Trophoblast cell (in vitro differentiated cells and primary cell): Measurements from ENCODE around the gene USP32.

Experiments
- DNase-seq, 2 donors: peaks; one replicate each; pipeline ENCODE4 v3.0.0-alpha.2; 2016
- H2AFZ ChIP-seq: 2 replicates; pipeline ENCODE4 v1.6.1; 2013; ENCODE audit warnings: low read length, moderate library complexity, mild to moderate bottlenecking; ENCODE audit not compliant: insufficient read depth, poor library complexity
- H2AK5ac ChIP-seq: 2 replicates; pipeline ENCODE4 v1.6.1; 2013; ENCODE audit warnings: mild to moderate bottlenecking, low read length
- H2BK120ac ChIP-seq: 2 replicates; pipeline ENCODE4 v1.6.1; 2013; ENCODE audit warnings: low read length, mild to moderate bottlenecking, moderate library complexity; ENCODE audit not compliant: insufficient read depth, poor library complexity
- H2BK12ac ChIP-seq: 2 replicates; pipeline ENCODE4 v1.6.1; 2013; ENCODE audit warnings: mild to moderate bottlenecking, low read length, moderate library complexity
- H2BK5ac ChIP-seq: 2 replicates; pipeline ENCODE4 v1.6.1; 2013; ENCODE audit warnings: low read length, low read depth, moderate library complexity, mild to moderate bottlenecking; ENCODE audit not compliant: poor library complexity
- H3K14ac ChIP-seq: 2 replicates; pipeline ENCODE4 v1.6.1; 2013; ENCODE audit warnings: mild to moderate bottlenecking, low read length
- H3K18ac ChIP-seq: 2 replicates; pipeline ENCODE4 v1.6.1; 2013; ENCODE audit warnings: mild to moderate bottlenecking, low read length
- H3K23ac ChIP-seq: 2 replicates; pipeline ENCODE4 v1.6.1; 2013; ENCODE audit warnings: low read length
- H3K27ac ChIP-seq: 2 replicates; pipeline ENCODE4 v1.5.1; 2013; ENCODE audit warnings: low read depth, mild to moderate bottlenecking, inconsistent platforms, low read length, moderate library complexity
- H3K27me3 ChIP-seq: 2 replicates; pipeline ENCODE4 v1.6.1; 2013; ENCODE audit warnings: inconsistent platforms, mild to moderate bottlenecking, low read length, moderate library complexity; ENCODE audit not compliant: insufficient read depth
- H3K36me3 ChIP-seq, 2 experiments: 1 replicate in 1 of 2; 2 replicates in 1 of 2; pipeline ENCODE4 v1.6.1; 2013; ENCODE audit warnings: low read length in 2 of 2, mild to moderate bottlenecking in 2 of 2, moderate library complexity in 1 of 2; ENCODE audit not compliant: insufficient read depth in 2 of 2, control insufficient read depth in 1 of 2
- H3K4ac ChIP-seq: 2 replicates; pipeline ENCODE4 v1.6.1; 2013; ENCODE audit warnings: low read depth, mild to moderate bottlenecking, low read length, moderate library complexity
- H3K4me1 ChIP-seq, 2 experiments: 1 replicate in 1 of 2; 2 replicates in 1 of 2; pipeline ENCODE4 v1.6.1; 2013; ENCODE audit warnings: low read length in 2 of 2, mild to moderate bottlenecking in 2 of 2, moderate library complexity in 1 of 2; ENCODE audit not compliant: insufficient read depth in 2 of 2, control insufficient read depth in 1 of 2
- H3K4me2 ChIP-seq: 2 replicates; pipeline ENCODE4 v1.6.1; 2013; ENCODE audit warnings: inconsistent platforms, mild to moderate bottlenecking, low read length, moderate library complexity
- H3K4me3 ChIP-seq: 2 replicates; pipeline ENCODE4 v1.5.1; 2013; ENCODE audit warnings: mild to moderate bottlenecking, low read depth, low read length, inconsistent platforms
- H3K79me1 ChIP-seq: one replicate; pipeline ENCODE4 v1.6.1; 2013; ENCODE audit warnings: low read length
- H3K79me2 ChIP-seq: 2 replicates; pipeline ENCODE4 v1.6.1; 2013; ENCODE audit warnings: low read length, mild to moderate bottlenecking; ENCODE audit not compliant: control insufficient read depth, insufficient read depth, poor library complexity
- H3K9ac ChIP-seq: 2 replicates; pipeline ENCODE4 v1.6.1; 2013; ENCODE audit warnings: mild to moderate bottlenecking, low read length
- H3K9me3 ChIP-seq: 2 replicates; pipeline ENCODE4 v1.6.1; 2013; ENCODE audit warnings: low read depth, mild to moderate bottlenecking, control low read depth, inconsistent platforms, low read length; ENCODE audit not compliant: insufficient read depth
- H4K12ac ChIP-seq: 2 replicates; pipeline ENCODE4 v1.6.1; 2013; ENCODE audit warnings: low read depth, mild to moderate bottlenecking, low read length, moderate library complexity
- H4K8ac ChIP-seq: 2 replicates; pipeline ENCODE4 v1.6.1; 2013; ENCODE audit warnings: low read depth, mild to moderate bottlenecking, low read length, moderate library complexity
- H4K91ac ChIP-seq: one replicate; pipeline ENCODE4 v1.6.1; 2013; ENCODE audit warnings: low read depth, mild to moderate bottlenecking, low read length, moderate library complexity
- WGBS: extraction: QIAGEN DNeasy Blood & Tissue Kit; methylation state at CpG from one replicate; pipeline ENCODE4 v1.1.7; 2013; ENCODE audit warnings: missing lambda C conversion rate; ENCODE audit not compliant: insufficient read length, insufficient coverage; ENCODE audit errors: extremely low coverage; 5-methylcytosine and 5-hydroxymethylcytosine counted together

USP32 gene

DNA sequence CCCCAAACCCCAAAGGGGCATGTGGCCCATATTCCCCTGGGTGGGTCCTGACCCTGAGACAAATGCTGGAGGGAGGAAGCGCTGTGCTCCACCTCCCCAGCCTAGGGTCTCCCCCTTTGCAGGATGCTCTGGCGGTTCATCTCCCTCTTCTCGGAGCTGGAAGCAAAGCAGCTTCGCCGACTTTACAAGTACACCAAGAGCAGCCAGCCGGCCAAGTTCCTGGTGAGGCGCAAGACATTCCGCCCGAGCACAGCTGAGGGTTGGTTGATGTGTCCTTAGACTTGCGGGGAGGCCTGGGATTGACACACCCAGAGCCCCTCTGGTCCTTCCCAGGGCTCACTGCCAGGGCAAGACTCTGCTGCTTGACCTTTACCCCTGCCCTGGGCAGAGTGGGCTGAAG lies 34.7 kb upstream of the USP32 start:
- Histone ChIP-seq H2AFZ (no peak overlapping the region), H2BK5ac (no peak overlapping the region), H4K8ac (no peak overlapping the region), H2AK5ac (no peak overlapping the region), H3K23ac (no peak overlapping the region), H3K79me2 (peaks cover 2% of the 10 kb centered on the region), H3K4me3 (no peak overlapping the region), H3K79me1 (peaks cover 1% of the 10 kb centered on the region), H3K9me3 (peaks cover 1% of the 10 kb centered on the region), H4K91ac (no peak overlapping the region), H3K9ac (no peak overlapping the region), H3K36me3 (no peaks in the 10 kb centered on the region), H3K27me3 (no peaks in the 10 kb centered on the region), H3K4me1 (peaks cover 0 to 2% of the 10 kb centered on the region in 2 experiments), H4K12ac (no peak overlapping the region), H2BK12ac (no peak overlapping the region), H3K4me2 (no peak overlapping the region), H3K4ac (no peak overlapping the region), H3K18ac (no peak overlapping the region), H3K27ac (no peak overlapping the region), H2BK120ac (no peak overlapping the region), H3K14ac (no peak overlapping the region)
- no CpG with 5 or more reads among the region's 10 CpGs for WGBS
- DNase-seq, result no peak

DNA sequence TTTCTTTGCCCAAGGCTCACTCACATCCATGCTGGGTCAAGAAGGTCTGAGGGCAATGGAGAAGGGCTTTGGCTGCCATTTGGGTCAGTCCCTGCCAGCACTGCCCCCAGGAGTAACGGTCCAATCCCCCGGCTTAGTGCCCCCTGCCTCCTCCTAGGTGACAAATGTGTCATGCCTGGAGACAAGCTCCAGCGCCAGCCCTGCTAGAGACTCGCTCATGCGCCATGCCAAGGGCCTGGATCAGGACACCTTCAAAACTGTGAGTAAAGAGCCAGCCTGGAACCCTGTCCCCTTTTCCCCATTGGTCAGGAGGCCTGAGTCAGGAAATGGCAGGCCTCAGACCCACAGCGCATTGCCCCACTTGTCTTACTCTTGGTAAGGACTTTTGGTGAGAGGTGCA lies 33.7 kb upstream of the USP32 start:
- peaks cover 0 to 2% of the 10 kb centered on the region in 2 experiments for H3K4me1 ChIP-seq
- H3K18ac ChIP-seq, result no peak overlapping the region
- no peak overlapping the region for H2BK12ac ChIP-seq
- no peak overlapping the region for H3K14ac ChIP-seq
- H3K27ac ChIP-seq, result no peak overlapping the region
- DNase-seq, result no peak
- no peaks in the 10 kb centered on the region for H3K9me3 ChIP-seq
- no peak overlapping the region for H4K12ac ChIP-seq
- H3K79me2 ChIP-seq, result peaks cover 2% of the 10 kb centered on the region
- H3K4ac ChIP-seq, result no peak overlapping the region
- H3K36me3 ChIP-seq, result no peaks in the 10 kb centered on the region
- H3K4me2 ChIP-seq, result no peak overlapping the region
- no peak overlapping the region for H3K9ac ChIP-seq
- no peak overlapping the region for H2BK120ac ChIP-seq
- H3K79me1 ChIP-seq, result peaks cover 5% of the 10 kb centered on the region
- no peak overlapping the region for H4K8ac ChIP-seq
- no peak overlapping the region for H4K91ac ChIP-seq
- H3K23ac ChIP-seq, result no peak overlapping the region
- H2AFZ ChIP-seq, result no peak overlapping the region
- no peak overlapping the region for H3K4me3 ChIP-seq
- H2AK5ac ChIP-seq, result no peak overlapping the region
- no CpG with 5 or more reads among the region's 6 CpGs for WGBS
- H3K27me3 ChIP-seq, result no peaks in the 10 kb centered on the region
- H2BK5ac ChIP-seq, result no peak overlapping the region

DNA sequence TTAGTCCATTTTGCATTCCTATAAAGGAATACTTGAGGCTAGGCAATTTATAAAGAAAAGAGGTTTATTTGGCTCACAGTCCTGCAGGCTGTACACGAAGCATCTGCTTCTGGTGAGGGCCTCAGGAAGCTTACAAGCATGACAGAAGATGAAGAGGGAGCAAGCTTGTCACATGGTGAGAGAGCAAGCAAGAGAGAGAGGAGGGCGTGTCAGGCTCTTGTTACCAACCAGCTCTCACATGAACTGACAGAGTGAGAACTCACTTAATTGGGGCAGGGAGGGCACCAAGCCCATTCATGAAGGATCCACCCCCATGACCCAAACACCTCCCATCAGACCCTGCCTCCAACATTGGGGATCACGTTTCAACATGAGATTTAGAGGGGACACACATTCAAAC lies 31.9 kb upstream of the USP32 start:
- peaks cover 0 to 2% of the 10 kb centered on the region in 2 experiments for H3K4me1 ChIP-seq
- no peaks in the 10 kb centered on the region for H3K27me3 ChIP-seq
- H3K4ac ChIP-seq, result no peak overlapping the region
- H3K27ac ChIP-seq, result no peak overlapping the region
- no peak overlapping the region for H4K12ac ChIP-seq
- H3K23ac ChIP-seq, result no peak overlapping the region
- no peak overlapping the region for H3K18ac ChIP-seq
- no peaks in the 10 kb centered on the region for H3K9me3 ChIP-seq
- H4K91ac ChIP-seq, result no peak overlapping the region
- H3K79me2 ChIP-seq, result peaks cover 2% of the 10 kb centered on the region
- no peak overlapping the region for H2BK120ac ChIP-seq
- H3K4me3 ChIP-seq, result no peak overlapping the region
- H3K4me2 ChIP-seq, result no peak overlapping the region
- no peaks in the 10 kb centered on the region for H3K36me3 ChIP-seq
- no CpG with 5 or more reads among the region's 3 CpGs for WGBS
- no peak for DNase-seq
- H3K79me1 ChIP-seq, result peaks cover 5% of the 10 kb centered on the region
- H2AK5ac ChIP-seq, result no peak overlapping the region
- H2AFZ ChIP-seq, result no peak overlapping the region
- no peak overlapping the region for H4K8ac ChIP-seq
- no peak overlapping the region for H3K9ac ChIP-seq
- H3K14ac ChIP-seq, result no peak overlapping the region
- H2BK12ac ChIP-seq, result no peak overlapping the region
- H2BK5ac ChIP-seq, result no peak overlapping the region

DNA sequence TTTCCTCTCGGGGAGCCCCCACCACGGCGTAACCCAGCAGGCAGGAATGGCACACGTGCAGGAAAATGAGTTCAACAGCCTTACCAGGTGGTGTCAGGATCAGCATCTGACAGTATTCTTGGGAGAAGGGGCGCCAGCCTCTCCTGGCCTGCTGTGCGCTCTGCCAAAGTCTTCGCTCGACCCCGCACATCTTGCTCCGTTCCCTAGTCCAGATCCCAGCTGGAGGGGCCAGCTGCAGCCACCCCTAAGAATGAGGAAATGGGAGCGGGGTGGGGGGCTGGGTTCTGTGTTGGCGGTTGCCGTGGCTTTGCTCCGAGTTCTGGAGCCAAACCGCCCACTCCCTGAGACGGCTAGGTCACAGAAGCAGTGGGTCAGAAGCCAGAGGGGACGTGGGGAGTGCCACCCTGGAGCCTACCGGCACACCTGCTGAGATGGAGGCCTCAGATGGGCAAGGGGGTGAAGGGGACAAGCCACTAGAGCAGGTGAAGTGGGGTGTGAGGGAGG lies 30.3 kb upstream of the USP32 start, which contains the start of gene CHCT1:
CHCT1 (plus strand) TSS at position 328 of the 504 bp plus-strand sequence; CDS start at position 432, 104 bp downstream.
- H3K4me2 ChIP-seq, result peak within 1 kb of the TSS; percentile 94
- peaks cover 2% of the 10 kb centered on the region for H3K79me2 ChIP-seq
- H3K18ac ChIP-seq, result peak within 1 kb of the TSS; percentile 55
- peaks cover 5% of the 10 kb centered on the region for H3K79me1 ChIP-seq
- H3K4me1 ChIP-seq, result peaks cover 0 to 2% of the 10 kb centered on the region in 2 experiments
- peak within 1 kb of the TSS; percentile 89 for H4K8ac ChIP-seq
- peak within 1 kb of the TSS; percentile 48 for H4K91ac ChIP-seq
- peak within 1 kb of the TSS; percentile 54 for H3K9ac ChIP-seq
- peak within 1 kb of the TSS; percentile 89 for H2BK12ac ChIP-seq
- no peak for DNase-seq
- peak within 1 kb of the TSS; percentile 76 for H2AFZ ChIP-seq
- H2BK5ac ChIP-seq, result peak within 1 kb of the TSS; percentile 1
- H4K12ac ChIP-seq, result peak within 1 kb of the TSS; percentile 80
- no peaks in the 10 kb centered on the region for H3K27me3 ChIP-seq
- peak within 1 kb of the TSS; percentile 68 for H3K4me3 ChIP-seq
- H3K9me3 ChIP-seq, result no peaks in the 10 kb centered on the region
- no peaks in the 10 kb centered on the region for H3K36me3 ChIP-seq
- peak within 1 kb of the TSS; percentile 57 for H2BK120ac ChIP-seq
- H3K14ac ChIP-seq, result peak within 1 kb of the TSS; percentile 59
- no peak within 1 kb of the TSS for H3K27ac ChIP-seq
- no peak within 1 kb of the TSS for H3K4ac ChIP-seq
- no peak within 1 kb of the TSS for H2AK5ac ChIP-seq
- H3K23ac ChIP-seq, result no peak within 1 kb of the TSS
- no CpG with 5 or more reads among the region's 18 CpGs for WGBS
